Left forelimb (tissue), 1 donor: ENCODE measurements around the gene ARMC8.
"Not testable (repeated sequence)": the region's sequence is repeated elsewhere in the genome, so short reads cannot be mapped to it uniquely, and the experiment has no call there.

Source experiments
- DNase-seq: peaks from one replicate; pipeline ENCODE4 v3.0.0-alpha.2; 2018; ENCODE audit warnings: low spot score

The ARMC8 gene, protein sequence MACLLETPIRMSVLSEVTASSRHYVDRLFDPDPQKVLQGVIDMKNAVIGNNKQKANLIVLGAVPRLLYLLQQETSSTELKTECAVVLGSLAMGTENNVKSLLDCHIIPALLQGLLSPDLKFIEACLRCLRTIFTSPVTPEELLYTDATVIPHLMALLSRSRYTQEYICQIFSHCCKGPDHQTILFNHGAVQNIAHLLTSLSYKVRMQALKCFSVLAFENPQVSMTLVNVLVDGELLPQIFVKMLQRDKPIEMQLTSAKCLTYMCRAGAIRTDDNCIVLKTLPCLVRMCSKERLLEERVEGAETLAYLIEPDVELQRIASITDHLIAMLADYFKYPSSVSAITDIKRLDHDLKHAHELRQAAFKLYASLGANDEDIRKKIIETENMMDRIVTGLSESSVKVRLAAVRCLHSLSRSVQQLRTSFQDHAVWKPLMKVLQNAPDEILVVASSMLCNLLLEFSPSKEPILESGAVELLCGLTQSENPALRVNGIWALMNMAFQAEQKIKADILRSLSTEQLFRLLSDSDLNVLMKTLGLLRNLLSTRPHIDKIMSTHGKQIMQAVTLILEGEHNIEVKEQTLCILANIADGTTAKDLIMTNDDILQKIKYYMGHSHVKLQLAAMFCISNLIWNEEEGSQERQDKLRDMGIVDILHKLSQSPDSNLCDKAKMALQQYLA

DNA sequence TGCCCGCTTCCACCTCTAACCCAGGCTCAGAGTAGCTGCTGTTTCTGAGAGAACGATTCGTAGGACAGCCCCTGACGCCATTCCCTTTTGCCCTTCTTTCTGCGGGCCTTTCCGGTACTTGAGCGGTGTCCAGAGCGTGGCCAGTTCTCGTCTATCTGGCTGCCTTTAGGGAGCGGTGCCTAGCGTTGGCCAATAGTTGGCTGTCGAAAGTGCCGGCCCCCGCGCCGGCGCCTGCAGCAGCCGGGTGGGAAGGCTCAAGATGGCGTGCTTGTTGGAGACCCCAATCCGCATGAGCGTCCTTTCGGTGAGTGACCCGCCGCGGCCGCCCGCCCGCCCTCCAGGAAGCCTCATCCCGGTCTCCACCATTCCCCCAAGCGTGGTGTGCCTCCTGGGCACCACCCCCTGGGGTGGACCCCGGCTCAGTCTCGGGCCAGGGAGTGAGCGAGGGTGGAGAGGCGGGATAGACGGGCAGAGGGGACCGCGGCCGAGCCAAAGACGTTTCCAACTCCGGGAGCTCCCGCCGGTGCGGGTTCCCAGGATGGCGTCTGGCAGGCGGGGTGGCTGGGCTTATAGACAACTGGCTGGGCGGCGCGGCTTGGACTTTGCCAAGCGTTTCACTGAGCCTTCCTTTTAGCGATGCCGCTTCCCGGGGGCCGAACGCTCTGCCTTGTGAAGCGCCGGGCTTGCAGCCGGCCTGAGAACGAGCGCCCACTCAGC, at the start of gene ARMC8:
Gene ARMC8, plus strand, starts transcription at position 6 of the 717 bp plus-strand sequence. Its CDS starts 254 bp downstream, at position 260.
- DNase-seq: peak; percentile 89

DNA sequence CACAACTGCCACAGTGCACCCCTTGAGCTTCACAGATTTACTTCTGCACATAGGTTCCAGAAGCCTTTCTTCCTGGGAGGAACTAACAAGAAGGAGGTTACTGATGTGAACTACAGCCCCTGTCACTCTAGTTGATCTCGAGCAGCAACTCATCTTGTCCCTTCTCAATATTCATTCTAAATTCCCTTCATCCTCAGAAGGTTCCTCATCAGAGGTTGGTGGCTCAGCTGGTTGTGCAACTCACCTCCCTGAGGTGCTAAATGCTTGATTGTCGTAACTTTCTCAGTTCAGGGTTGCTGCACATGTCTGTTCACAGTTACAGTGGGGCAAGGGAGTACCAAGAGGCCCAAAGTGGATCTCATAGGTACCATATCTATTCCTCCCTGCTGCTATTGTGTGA, 49.2 kb upstream of the ARMC8 start:
- DNase-seq: no peak

DNA sequence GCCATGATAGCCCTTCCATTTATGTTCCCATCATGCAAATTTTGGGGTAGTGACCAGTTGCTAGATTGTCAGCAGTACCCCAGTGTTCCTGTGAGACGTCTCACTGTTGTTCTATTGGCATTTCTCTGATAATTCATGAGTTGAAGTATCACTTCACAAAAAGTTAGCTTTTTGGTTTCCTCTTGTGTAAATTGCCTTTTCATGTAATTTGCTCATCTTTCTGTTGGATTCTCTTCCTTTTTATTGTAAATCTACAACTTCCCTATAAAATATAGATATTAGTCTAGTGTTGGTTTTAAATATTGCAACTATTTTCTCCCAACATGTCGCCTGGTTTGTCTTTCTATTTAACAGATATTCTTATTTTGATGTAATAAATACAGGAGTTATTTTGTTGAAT, 47.4 kb upstream of the ARMC8 start:
- DNase-seq: no peak

- no peak for DNase-seq
Measured at GRCh38 chr3:138140940-138141339, 46.2 kb upstream of the ARMC8 start.

DNA sequence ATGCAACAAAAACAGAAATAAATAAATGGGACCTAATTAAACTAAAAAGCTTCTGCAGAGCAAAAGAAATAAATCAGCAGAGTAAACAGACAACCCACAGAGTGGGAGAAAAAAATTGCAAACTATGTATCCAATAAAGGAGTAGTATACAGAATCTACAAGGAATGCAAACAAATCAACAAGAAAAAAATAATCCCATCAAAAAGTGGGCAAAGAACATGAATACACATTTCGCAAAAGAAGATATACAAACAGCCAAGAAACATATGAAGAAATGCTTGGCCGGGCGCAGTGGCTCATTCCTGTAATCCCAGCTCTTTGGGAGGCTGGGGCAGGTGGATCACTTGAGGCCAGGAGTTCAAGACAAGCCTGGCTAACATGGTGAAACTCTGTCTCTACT, 44.9 kb upstream of the ARMC8 start:
- DNase-seq: not testable (repeated sequence)

DNA sequence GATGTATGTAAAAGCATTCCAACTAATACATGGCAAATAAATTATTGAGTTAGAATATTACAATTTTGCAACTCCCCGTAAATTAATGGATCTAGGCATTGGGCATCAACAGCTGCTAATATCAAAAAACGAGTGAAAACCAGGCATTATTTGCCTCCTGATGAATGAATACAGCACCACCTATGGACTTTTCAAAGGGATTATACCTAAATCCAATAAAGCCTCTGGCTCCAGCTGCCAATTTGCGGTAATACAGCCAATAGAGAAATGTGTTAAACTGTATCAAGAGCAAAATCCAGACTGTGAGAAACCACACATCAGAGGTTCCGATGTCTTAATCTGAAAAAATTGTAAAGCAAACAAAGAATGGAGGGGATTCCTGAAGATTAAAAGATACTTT, 38.6 kb upstream of the ARMC8 start:
- DNase-seq: no peak

DNA sequence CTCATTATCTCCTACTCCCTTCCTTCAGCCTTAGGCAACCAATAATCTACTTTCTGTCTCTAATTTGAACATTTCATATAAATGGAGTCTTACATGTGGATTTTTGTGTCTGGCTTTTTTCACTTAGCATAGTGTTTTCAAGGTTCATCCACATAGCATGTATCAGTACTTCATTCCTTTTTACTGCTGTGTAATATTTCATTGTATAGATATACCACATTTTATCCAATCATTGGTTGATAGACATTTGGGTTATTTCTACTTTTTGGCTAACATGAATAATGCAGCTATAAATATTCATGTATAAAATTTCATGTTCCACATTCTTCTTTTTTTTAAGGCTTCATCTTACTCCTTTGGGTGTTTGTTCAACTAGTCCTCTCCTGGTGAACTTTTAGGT, 32.6 kb upstream of the ARMC8 start:
- no peak for DNase-seq

DNA sequence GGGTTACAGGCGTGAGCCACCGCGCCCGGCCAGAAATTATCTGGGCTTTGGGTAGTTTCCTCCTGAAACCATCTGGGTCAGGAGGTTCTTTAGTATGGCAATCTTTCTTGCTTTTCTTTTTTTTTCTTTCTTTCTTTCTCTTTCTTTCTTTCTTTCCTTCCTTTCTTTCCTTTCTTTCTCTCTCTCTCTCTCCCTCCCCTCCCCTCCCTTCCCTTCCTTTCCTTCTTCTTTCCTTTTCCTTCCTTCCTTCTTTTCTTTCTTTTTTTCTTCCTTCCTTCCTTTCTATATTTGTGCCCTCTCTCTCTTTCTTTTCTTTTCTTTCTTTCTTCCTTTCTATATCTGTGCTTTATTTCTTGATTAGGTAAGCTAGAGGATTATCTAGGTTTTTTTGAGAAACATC, 29.4 kb upstream of the ARMC8 start:
- DNase-seq: no peak

GRCh38 chr3:138165061-138165460, 22.0 kb upstream of the ARMC8 start:
- no peak for DNase-seq

DNA sequence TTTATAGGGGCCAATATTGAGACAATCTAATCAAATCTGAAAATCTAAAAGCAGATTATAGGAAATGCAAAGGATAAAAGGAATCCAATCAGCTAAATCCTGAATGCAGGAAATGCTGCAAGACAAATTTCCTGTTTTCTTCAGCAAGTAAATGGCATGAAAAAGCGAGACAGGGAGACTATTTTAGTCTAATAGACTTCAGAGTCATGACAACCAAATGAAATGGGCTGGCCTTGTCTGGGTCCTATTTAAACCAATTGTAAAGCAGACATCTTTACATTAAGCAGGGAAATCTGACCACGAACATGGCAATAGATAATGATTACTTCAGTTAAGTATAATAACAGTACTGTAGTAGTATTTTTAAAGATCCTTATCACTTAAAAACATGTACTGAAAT, 14.5 kb upstream of the ARMC8 start:
- no peak for DNase-seq

DNA sequence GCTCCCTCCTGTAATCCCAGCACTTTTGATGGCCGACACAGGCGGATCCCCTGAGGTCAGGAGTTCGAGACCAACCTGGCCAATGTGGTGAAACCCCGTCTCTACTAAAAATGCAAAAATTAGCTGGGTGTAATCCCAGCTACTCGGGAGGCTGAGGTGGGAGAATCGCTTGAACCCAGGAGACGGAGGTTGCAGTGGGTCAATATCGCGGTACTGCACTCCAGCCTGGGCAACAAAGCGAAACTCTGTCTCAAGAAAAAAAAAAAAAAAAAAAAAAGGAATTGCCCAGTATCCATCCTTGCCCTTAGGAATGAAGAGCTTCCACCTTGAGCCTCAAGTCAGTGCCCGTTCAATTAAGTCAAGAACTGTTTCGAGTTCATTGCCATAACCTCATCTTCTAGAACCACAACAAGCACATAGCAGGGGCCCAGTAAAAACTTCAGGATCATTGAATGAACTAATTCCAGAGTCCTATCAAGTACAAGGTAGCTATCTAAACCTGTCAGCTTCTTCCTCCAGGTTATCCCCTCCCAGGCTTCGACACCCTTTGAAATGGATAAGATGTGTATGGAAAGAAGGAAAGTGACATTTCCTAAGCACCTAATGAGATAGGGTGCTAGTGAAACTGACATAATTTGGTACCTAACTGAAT, 13.2 kb upstream of the ARMC8 start:
- no peak for DNase-seq

DNA sequence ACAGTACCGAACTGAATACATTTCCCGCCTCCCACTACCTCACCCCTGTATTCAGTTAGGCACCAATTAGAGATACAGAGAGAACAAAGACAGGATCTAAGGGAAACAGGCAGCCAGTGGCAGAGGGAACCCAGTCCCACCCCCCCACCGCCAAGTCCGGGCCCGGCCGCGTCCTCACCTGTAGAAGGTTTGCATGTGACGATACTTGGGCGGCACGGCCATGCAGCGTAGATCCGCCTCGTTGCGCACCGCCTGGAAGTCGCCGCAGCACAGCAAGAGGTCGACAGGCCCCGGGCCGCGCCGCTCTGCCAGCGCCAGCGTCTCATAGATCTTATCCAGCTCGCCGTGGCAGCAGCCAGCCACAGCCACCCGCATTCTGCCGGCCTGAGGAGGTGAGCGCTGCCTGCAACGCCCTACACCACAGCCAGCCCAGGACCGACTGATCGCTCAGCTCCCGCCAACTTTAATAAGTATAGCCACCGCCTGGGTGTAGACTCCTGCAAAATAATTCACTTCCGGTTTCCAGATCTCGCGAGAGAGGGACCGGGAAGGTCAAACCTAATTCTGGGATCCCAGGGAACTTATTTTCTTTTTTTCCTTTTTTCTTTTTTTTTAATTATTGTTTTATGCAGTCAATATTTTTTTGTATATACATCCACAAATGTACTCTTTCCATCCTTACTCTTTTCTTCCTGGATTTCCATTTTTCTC, 12.5 kb upstream of the ARMC8 start, which contains the start of gene DBR1:
Gene DBR1, minus strand, starts transcription at position 501 of the 711 bp plus-strand sequence. Its CDS starts 126 bp downstream, at position 375.
- DNase-seq: peak; percentile 80

DNA sequence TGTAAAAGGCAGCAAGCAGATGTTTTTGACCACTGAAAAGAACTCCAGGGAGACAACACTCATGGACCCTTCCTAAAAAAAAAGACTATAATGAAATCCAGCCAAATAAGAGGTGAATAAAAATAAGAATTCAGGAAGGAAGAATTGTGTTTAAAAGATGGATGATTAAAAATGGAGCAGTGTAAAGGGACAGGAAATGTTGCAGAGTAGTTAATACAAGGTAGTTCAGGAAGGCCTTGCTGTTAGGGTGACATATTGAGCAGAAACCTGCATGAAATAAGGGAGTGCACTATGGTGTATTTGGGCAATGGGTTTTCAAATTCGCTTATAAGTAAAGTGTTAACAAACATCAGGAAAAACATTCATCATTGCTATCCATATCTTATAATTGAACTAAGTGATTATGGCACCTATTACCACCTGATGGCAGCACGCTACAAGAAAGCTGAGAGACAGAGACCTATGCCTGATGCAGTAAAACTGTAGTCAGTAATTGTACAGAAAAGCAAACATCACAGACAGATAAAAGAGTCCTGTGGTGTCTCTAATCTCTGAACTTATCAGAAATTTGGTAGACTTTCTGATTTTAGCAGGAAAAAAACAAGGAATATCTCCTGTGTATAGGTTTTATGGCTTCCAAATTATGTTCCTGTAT, 6.6 kb upstream of the ARMC8 start:
- no peak for DNase-seq

GRCh38 chr3:138184994-138185393, 2.1 kb upstream of the ARMC8 start:
- no peak for DNase-seq

DNA sequence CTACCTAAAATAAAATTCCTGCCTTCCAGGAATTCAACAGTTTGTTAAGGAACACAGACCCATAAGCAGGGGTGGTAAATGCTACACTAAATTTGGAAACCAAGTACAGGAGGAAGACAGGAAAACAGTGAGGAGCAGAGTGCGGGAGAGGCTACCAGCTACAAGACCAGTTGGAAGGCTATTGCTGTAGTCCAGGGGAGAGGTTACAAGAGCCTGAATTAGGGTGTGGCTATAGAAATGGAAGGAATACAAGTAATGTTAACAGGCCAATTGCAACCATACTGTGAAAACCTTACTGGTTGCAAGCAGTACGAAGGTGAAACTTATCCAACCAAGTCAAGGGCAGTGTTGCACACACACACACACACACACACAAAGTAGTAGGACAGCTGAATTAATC, 880 bp upstream of the ARMC8 start:
- DNase-seq: no peak

DNA sequence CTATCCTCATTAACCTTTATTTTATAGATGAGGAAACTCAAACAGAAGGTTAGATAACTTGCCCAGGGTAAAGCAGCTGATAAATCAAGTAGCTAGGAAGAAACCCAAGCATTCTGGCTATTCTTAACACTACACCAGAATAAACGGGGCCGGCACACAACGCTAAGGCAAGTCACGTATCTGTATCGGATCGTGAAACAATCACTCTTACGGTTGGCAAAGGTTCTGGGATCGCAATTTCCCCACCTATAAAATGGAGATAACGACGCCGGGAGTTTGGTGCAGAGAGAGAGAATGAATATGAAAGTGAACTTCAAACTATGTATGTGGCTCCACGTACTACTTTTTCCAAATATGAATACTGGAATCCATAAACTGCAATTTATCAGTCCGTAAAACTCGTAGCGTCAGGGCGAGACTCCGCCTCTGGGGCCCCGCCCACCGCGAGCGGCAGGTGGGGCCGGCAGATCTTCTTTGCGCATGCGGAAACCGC, 252 bp upstream of the ARMC8 start:
- DNase-seq: peak; percentile 93

DNA sequence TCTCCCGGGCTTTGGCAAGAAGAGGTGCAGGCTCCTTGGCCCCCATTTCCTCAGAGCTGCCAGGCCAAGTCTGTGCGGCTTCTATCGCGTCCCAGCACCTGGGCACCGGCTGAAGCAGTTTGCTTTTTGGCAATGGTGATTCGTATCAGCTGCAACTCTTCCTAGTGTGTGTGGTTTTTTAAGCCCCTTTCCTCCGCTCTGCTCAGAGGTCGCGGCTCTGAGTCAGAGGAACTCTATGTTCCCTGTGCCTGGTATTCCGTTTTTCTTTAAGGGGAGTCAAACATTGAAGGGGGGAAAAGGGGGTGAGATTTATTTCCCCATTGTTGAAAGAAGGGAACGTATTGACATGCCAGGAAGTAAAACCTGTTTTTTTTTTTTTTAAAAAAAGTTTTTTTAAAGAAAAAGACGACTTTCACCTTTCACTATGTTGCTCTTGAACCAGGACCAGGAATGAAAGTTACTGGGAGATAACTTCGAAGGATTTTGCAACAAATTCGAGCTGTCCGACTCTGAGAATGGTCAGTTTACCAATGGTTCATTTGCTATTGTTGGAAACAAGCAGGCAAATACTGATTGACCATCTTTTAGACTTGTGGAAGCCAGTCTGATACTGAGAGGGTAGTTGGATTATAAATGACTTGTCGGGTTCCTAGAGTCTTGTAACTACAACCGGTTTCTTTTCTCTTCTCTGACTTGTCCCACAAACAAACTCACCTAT, 1.1 kb downstream of the ARMC8 start:
- DNase-seq: no peak

DNA sequence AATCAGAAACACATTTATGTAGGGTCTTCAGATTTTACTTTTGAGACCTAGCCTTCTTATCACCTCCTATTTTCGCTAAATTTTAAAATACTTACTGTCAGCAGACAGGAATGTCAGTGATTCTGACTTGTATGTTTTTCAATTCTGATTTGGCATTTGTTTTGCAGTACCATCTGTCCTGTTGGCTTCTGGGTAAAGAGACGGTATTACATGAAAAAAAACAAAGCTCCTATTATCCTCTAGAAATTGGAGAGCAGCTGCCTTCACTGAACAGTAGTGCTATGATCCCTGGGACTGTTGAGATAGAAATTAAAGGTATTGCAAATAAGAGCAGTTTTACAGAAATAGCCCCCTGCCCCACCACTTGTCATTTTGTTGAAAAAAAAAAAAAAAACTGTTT, 8.4 kb downstream of the ARMC8 start:
- DNase-seq: no peak

- DNase-seq: no peak
Measured at GRCh38 chr3:138196023-138196422, 8.9 kb downstream of the ARMC8 start.

- DNase-seq: no peak
Measured at GRCh38 chr3:138197058-138197457, 10.0 kb downstream of the ARMC8 start.
